Stimulated activated CD4-positive, alpha-beta T cell treated with anti-CD3 and anti-CD28 coated beads, Interleukin-4, amount 100 ng/mL, for 48 hours (primary cell): ENCODE measurements around the gene MGMT.

Experiments
- DNase-seq, 2 donors: peaks; one replicate each; pipeline ENCODE4 v3.0.0-alpha.2; 2020; ENCODE audit warnings: low read depth in 2 of 2

Gene MGMT

GRCh38 chr10:129653861-129654260 lies 186.8 kb downstream of the MGMT start:
- DNase-seq = no peak

- no peak for DNase-seq
These were observed 187.4 kb downstream of the MGMT start for GRCh38 chr10:129654461-129654860.

- no peak for DNase-seq
These were observed 188.1 kb downstream of the MGMT start for GRCh38 chr10:129655007-129655678.

- no peak for DNase-seq
These were observed 188.6 kb downstream of the MGMT start for GRCh38 chr10:129655679-129656031.

- no peak for DNase-seq
These were observed 189.6 kb downstream of the MGMT start for GRCh38 chr10:129656642-129657041.

GRCh38 chr10:129657297-129658017 lies 190.4 kb downstream of the MGMT start:
- no peak for DNase-seq

- no peak for DNase-seq
These were observed 191.5 kb downstream of the MGMT start for GRCh38 chr10:129658376-129659072.

GRCh38 chr10:129659508-129660268 lies 192.6 kb downstream of the MGMT start:
- DNase-seq = no peak

- no peak for DNase-seq
These were observed 193.5 kb downstream of the MGMT start for GRCh38 chr10:129660569-129660968.

GRCh38 chr10:129662426-129662825 lies 195.4 kb downstream of the MGMT start:
- DNase-seq = no peak

GRCh38 chr10:129670124-129670523 lies 203.1 kb downstream of the MGMT start:
- DNase-seq = no peak

GRCh38 chr10:129673292-129673691 lies 206.3 kb downstream of the MGMT start:
- DNase-seq = no peak

- no peak for DNase-seq
These were observed 208.2 kb downstream of the MGMT start for GRCh38 chr10:129675027-129675769.

- DNase-seq = no peak
These were observed 209.0 kb downstream of the MGMT start for GRCh38 chr10:129676014-129676413.

- no peak for DNase-seq
These were observed 210.4 kb downstream of the MGMT start for GRCh38 chr10:129677377-129677927.

- DNase-seq = no peak
These were observed 211.1 kb downstream of the MGMT start for GRCh38 chr10:129678186-129678585.

- DNase-seq = no peak
These were observed 212.2 kb downstream of the MGMT start for GRCh38 chr10:129679207-129679606.

- DNase-seq = no peak
These were observed 213.8 kb downstream of the MGMT start for GRCh38 chr10:129680661-129681344.

GRCh38 chr10:129681856-129682255 lies 214.8 kb downstream of the MGMT start:
- DNase-seq = no peak

- DNase-seq = no peak
These were observed 216.5 kb downstream of the MGMT start for GRCh38 chr10:129683519-129683918.

GRCh38 chr10:129683920-129684319 lies 216.9 kb downstream of the MGMT start:
- DNase-seq = no peak
